H1 (cell line): ENCODE results near the gene TMEM269. TPM values are rescaled to one million over a fixed set of nuclear protein-coding genes. Genes with fewer than 3 reads are reported as not detected.

Source experiments
- CTCF ChIA-PET: fragments of 300-600 bp; sonication (Branson Sonifier 250); formaldehyde crosslinking; loops from one replicate; lab custom pipeline; 2021; ENCODE audit not compliant: partially characterized antibody; lab: Charles Lee
- POLR2A ChIA-PET: fragments of 300-600 bp; sonication (Branson Sonifier 250); formaldehyde crosslinking; loops from one replicate; lab custom pipeline; 2021; ENCODE audit warnings: inconsistent platforms; ENCODE audit not compliant: partially characterized antibody; lab: Charles Lee
- DNase-seq, 2 experiments: peaks; one replicate each; pipeline versions ENCODE4 v3.0.0 to v3.0.0-alpha.2; 2010 to 2022; ENCODE audit warnings: low spot score in 2 of 2, low read depth in 1 of 2, mixed read lengths in 1 of 2
- FAIRE-seq: peaks from 2 replicates; lab custom pipeline; 2011; peaks lifted over from hg19 to GRCh38; lab: Jason Lieb, UNC
- H2AFZ ChIP-seq: 2 replicates; pipeline ENCODE4 v1.8.1; 2012; ENCODE audit warnings: low read length, inconsistent platforms
- H2AK5ac ChIP-seq: 2 replicates; pipeline ENCODE4 v1.6.1; 2013; ENCODE audit warnings: low read depth, low read length
- H2BK120ac ChIP-seq: replicated peaks from 2 replicates; pipeline ENCODE3; 2013; ENCODE audit warnings: low read depth, low read length, inconsistent platforms
- H2BK12ac ChIP-seq: 2 replicates; pipeline ENCODE4 v1.6.1; 2013; ENCODE audit warnings: low read depth, low read length
- H2BK15ac ChIP-seq: 2 replicates; pipeline ENCODE4 v1.6.1; 2013; ENCODE audit warnings: low read length
- H2BK20ac ChIP-seq: 2 replicates; pipeline ENCODE4 v1.6.1; 2013; ENCODE audit warnings: low read length
- H2BK5ac ChIP-seq: 2 replicates; pipeline ENCODE4 v1.6.1; 2013; ENCODE audit warnings: low read depth, low read length
- H3K14ac ChIP-seq: 2 replicates; pipeline ENCODE4 v1.6.1; 2013; ENCODE audit warnings: inconsistent platforms; ENCODE audit not compliant: insufficient read length
- H3K18ac ChIP-seq: 2 replicates; pipeline ENCODE4 v1.6.1; 2013; ENCODE audit warnings: low read length; ENCODE audit errors: extremely low read depth
- H3K23ac ChIP-seq: 2 replicates; pipeline ENCODE4 v1.6.1; 2013; ENCODE audit warnings: inconsistent platforms; ENCODE audit not compliant: insufficient read length
- H3K23me2 ChIP-seq: 2 replicates; pipeline ENCODE4 v1.6.1; 2013; ENCODE audit warnings: low read depth, low read length
- H3K27ac ChIP-seq: 2 replicates; pipeline ENCODE4 v1.6.1; 2011; ENCODE audit warnings: low read depth, low read length, inconsistent platforms
- H3K27me3 ChIP-seq, 4 experiments: replicated peaks in 1 of 4; 1 replicate in 1 of 4; 2 replicates in 3 of 4; pipeline versions ENCODE4 v1.6.1 to v1.8.1; 2011 to 2013; ENCODE audit warnings: low read length in 3 of 4, mild to moderate bottlenecking in 3 of 4, inconsistent platforms in 2 of 4, mixed read lengths in 2 of 4, moderate library complexity in 1 of 4; ENCODE audit not compliant: control insufficient read depth in 3 of 4, insufficient read depth in 3 of 4; ENCODE audit errors: extremely low read depth in 1 of 4
- H3K36me3 ChIP-seq, 4 experiments: 2 replicates each; pipeline versions ENCODE4 v1.6.1 to v1.8.1; 2011 to 2013; ENCODE audit warnings: mild to moderate bottlenecking in 4 of 4, low read length in 3 of 4, moderate library complexity in 2 of 4, control low read depth in 1 of 4, inconsistent platforms in 1 of 4; ENCODE audit not compliant: insufficient read depth in 4 of 4, control insufficient read depth in 2 of 4
- H3K4ac ChIP-seq: replicated peaks from 2 replicates; pipeline ENCODE3; 2013; ENCODE audit warnings: low read length, low read depth, mixed read lengths, inconsistent platforms; ENCODE audit not compliant: insufficient read length
- H3K4me1 ChIP-seq, 4 experiments: replicated peaks in 1 of 4; 1 replicate in 1 of 4; 2 replicates in 3 of 4; pipeline versions ENCODE4 v1.6.1 to v1.8.1; 2011 to 2013; ENCODE audit warnings: low read length in 3 of 4, inconsistent platforms in 2 of 4, mixed read lengths in 1 of 4; ENCODE audit not compliant: insufficient read depth in 4 of 4, control insufficient read depth in 3 of 4
- H3K4me2 ChIP-seq, 2 experiments: 2 replicates each; pipeline versions ENCODE4 v1.6.1 to v1.8.1; 2011 to 2013; ENCODE audit warnings: low read depth in 2 of 2, low read length in 2 of 2, control low read depth in 1 of 2, inconsistent platforms in 1 of 2, mild to moderate bottlenecking in 1 of 2; ENCODE audit not compliant: insufficient read depth in 1 of 2
- H3K4me3 ChIP-seq, 4 experiments: fragments of 200-600, 300-600 bp in 1 of 4; sonication (generic), shearing (Covaris generic), sonication (Bioruptor Twin) in 1 of 4; 2 replicates each; pipeline versions ENCODE4 v1.5.1 to v1.8.1; 2011 to 2016; ENCODE audit warnings: low read length in 4 of 4, low read depth in 3 of 4, control low read depth in 2 of 4, inconsistent platforms in 2 of 4, mild to moderate bottlenecking in 2 of 4, mixed read lengths in 1 of 4, moderate library complexity in 1 of 4; ENCODE audit not compliant: insufficient read depth in 2 of 4; ENCODE audit errors: extremely low read depth in 1 of 4
- H3K56ac ChIP-seq: replicated peaks from 2 replicates; pipeline ENCODE3; 2013; ENCODE audit warnings: low read depth, mild to moderate bottlenecking, mixed read lengths, low read length, inconsistent platforms; ENCODE audit not compliant: insufficient read length
- H3K79me1 ChIP-seq: 2 replicates; pipeline ENCODE4 v1.6.1; 2013; ENCODE audit warnings: low read depth, low read length, control low read depth
- H3K79me2 ChIP-seq, 2 experiments: 2 replicates each; pipeline versions ENCODE4 v1.6.1 to v1.8.1; 2012 to 2013; ENCODE audit warnings: low read length in 2 of 2, mild to moderate bottlenecking in 2 of 2, inconsistent platforms in 1 of 2; ENCODE audit not compliant: insufficient read depth in 2 of 2, control insufficient read depth in 1 of 2
- H3K9ac ChIP-seq, 4 experiments: replicated peaks in 1 of 4; 1 replicate in 1 of 4; 2 replicates in 3 of 4; pipeline versions ENCODE4 v1.6.1 to v1.8.1; 2011 to 2013; ENCODE audit warnings: low read depth in 3 of 4, low read length in 3 of 4, control low read depth in 2 of 4, mild to moderate bottlenecking in 2 of 4, moderate library complexity in 2 of 4, inconsistent platforms in 1 of 4; ENCODE audit errors: extremely low read depth in 1 of 4
- H3K9me3 ChIP-seq, 2 experiments: 2 replicates each; pipeline versions ENCODE4 v1.6.1 to v1.8.1; 2012 to 2013; ENCODE audit warnings: mild to moderate bottlenecking in 2 of 2, moderate library complexity in 2 of 2, control low read depth in 1 of 2, inconsistent platforms in 1 of 2, low read depth in 1 of 2, low read length in 1 of 2, mixed read lengths in 1 of 2; ENCODE audit not compliant: insufficient read depth in 2 of 2
- H4K20me1 ChIP-seq, 2 experiments: replicated peaks in 1 of 2; 2 replicates each; pipeline versions ENCODE3 to v1.8.1; 2011 to 2013; ENCODE audit warnings: inconsistent platforms in 2 of 2, low read length in 2 of 2, mild to moderate bottlenecking in 1 of 2; ENCODE audit not compliant: insufficient read depth in 2 of 2, control insufficient read depth in 1 of 2
- H4K5ac ChIP-seq: 2 replicates; pipeline ENCODE4 v1.6.1; 2013; ENCODE audit warnings: low read length, low read depth, mixed read lengths, inconsistent platforms; ENCODE audit not compliant: insufficient read length
- H4K8ac ChIP-seq: 2 replicates; pipeline ENCODE4 v1.8.0; 2013; ENCODE audit warnings: mild to moderate bottlenecking, moderate library complexity, low read length, inconsistent platforms; ENCODE audit not compliant: insufficient read depth; ENCODE audit errors: extremely low read depth
- H4K91ac ChIP-seq: replicated peaks from 2 replicates; pipeline ENCODE3; 2013; ENCODE audit warnings: low read length, mixed read lengths, inconsistent platforms; ENCODE audit not compliant: insufficient read length
- CHD2 ChIP-seq: IDR thresholded peaks from 2 replicates; pipeline ENCODE4 v1.6.1; 2012; ENCODE audit warnings: low read length, improper control_type of control experiment
- CREB1 ChIP-seq: IDR thresholded peaks from 2 replicates; pipeline ENCODE4 v1.6.1; 2012; ENCODE audit warnings: inconsistent platforms
- GABPA ChIP-seq: IDR thresholded peaks from 2 replicates; pipeline ENCODE4 v1.6.1; 2011; ENCODE audit warnings: mild to moderate bottlenecking, low read length, moderate library complexity, borderline replicate concordance; ENCODE audit not compliant: insufficient read depth
- JUN ChIP-seq: IDR thresholded peaks from 2 replicates; pipeline ENCODE4 v1.6.1; 2011; ENCODE audit warnings: low read depth, mild to moderate bottlenecking, improper control_type of control experiment, low read length
- KDM4A ChIP-seq: IDR thresholded peaks from one replicate; pipeline ENCODE4 v1.7.1; 2012; ENCODE audit warnings: low read depth, mild to moderate bottlenecking, moderate library complexity, low read length, inconsistent platforms; ENCODE audit not compliant: severe bottlenecking
- MAFK ChIP-seq: IDR thresholded peaks from 2 replicates; pipeline ENCODE4 v1.6.1; 2012; ENCODE audit warnings: low read depth, mild to moderate bottlenecking, improper control_type of control experiment, low read length
- NANOG ChIP-seq: IDR thresholded peaks from 2 replicates; pipeline ENCODE4 v1.6.1; 2011; ENCODE audit warnings: low read length, low read depth, mild to moderate bottlenecking, inconsistent platforms; ENCODE audit not compliant: insufficient read depth, poor library complexity, severe bottlenecking
- NRF1 ChIP-seq: IDR thresholded peaks from 2 replicates; pipeline ENCODE4 v1.6.1; 2011; ENCODE audit warnings: mild to moderate bottlenecking, low read depth, low read length, improper control_type of control experiment
- POLR2A ChIP-seq, 2 experiments: IDR thresholded peaks; 1 replicate in 1 of 2; 2 replicates in 1 of 2; pipeline ENCODE4 v1.6.1; 2011; ENCODE audit warnings: low read depth in 2 of 2, low read length in 2 of 2, mild to moderate bottlenecking in 2 of 2; ENCODE audit errors: control extremely low read depth in 1 of 2
- RBBP5 ChIP-seq: IDR thresholded peaks from 2 replicates; pipeline ENCODE4 v1.7.1; 2012; ENCODE audit warnings: low read depth, mild to moderate bottlenecking, inconsistent platforms, low read length, moderate library complexity, borderline replicate concordance
- RXRA ChIP-seq: IDR thresholded peaks from 2 replicates; pipeline ENCODE4 v1.6.1; 2011; ENCODE audit warnings: low read depth, mild to moderate bottlenecking, low read length, moderate library complexity; ENCODE audit not compliant: insufficient read depth
- SIN3A ChIP-seq, 2 experiments: IDR thresholded peaks in 1 of 2; conservative IDR thresholded peaks in 1 of 2; 2 replicates each; pipeline ENCODE4 v1.6.1; 2011 to 2012; ENCODE audit warnings: low read length in 2 of 2, improper control_type of control experiment in 1 of 2, low read depth in 1 of 2, mild to moderate bottlenecking in 1 of 2
- TEAD4 ChIP-seq: IDR thresholded peaks from 2 replicates; pipeline ENCODE4 v1.6.1; 2012; ENCODE audit warnings: low read depth, low read length, inconsistent platforms, mixed read lengths
- WGBS, 2 experiments: shearing (Covaris generic) in 1 of 2; methylation state at CpG; one replicate each; pipeline versions ENCODE4 v1.1.6 to v1.1.7; 2013 to 2015; ENCODE audit warnings: low lambda C conversion rate in 2 of 2, mixed read lengths in 2 of 2, inconsistent platforms in 1 of 2, low coverage in 1 of 2, missing lambda C conversion rate in 1 of 2; ENCODE audit not compliant: insufficient replicate concordance in 2 of 2, insufficient coverage in 1 of 2, insufficient read length in 1 of 2; ENCODE audit errors: extremely low coverage in 1 of 2, missing lambda C conversion rate in 1 of 2; 5-methylcytosine and 5-hydroxymethylcytosine counted together
- polyA plus RNA-seq, 7 experiments: library from polyadenylated mRNA; depleted of rRNA in 3 of 7; stranded (reverse) in 5 of 7; unstranded in 2 of 7; fragments of >200 nt in 5 of 7; fragments of 200-250 nt in 2 of 7; gene quantifications; 1 replicate in 5 of 7; 2 replicates in 1 of 7; 4 replicates in 1 of 7; pipeline versions ENCODE4 v1.2.1 to v1.2.3, GENCODE V29; 2011 to 2013; ENCODE audit warnings: missing spikeins in 2 of 7, mixed read lengths in 2 of 7
- total RNA-seq: library from RNA; stranded (reverse); fragmentation: NEBNext Ultra II Directional; extraction: Animal tissue kit (Norgen Biotek cat#: 25700); gene quantifications from 2 replicates; pipeline ENCODE4 v1.2.1, GENCODE V29; 2021

Gene TMEM269
- total and polyA plus RNA-seq, 2 of the 8 experiments (the other 6 are each of a cell fraction or from before 2014, with no cell fraction given): 0.14 to 0.35 TPM

DNA sequence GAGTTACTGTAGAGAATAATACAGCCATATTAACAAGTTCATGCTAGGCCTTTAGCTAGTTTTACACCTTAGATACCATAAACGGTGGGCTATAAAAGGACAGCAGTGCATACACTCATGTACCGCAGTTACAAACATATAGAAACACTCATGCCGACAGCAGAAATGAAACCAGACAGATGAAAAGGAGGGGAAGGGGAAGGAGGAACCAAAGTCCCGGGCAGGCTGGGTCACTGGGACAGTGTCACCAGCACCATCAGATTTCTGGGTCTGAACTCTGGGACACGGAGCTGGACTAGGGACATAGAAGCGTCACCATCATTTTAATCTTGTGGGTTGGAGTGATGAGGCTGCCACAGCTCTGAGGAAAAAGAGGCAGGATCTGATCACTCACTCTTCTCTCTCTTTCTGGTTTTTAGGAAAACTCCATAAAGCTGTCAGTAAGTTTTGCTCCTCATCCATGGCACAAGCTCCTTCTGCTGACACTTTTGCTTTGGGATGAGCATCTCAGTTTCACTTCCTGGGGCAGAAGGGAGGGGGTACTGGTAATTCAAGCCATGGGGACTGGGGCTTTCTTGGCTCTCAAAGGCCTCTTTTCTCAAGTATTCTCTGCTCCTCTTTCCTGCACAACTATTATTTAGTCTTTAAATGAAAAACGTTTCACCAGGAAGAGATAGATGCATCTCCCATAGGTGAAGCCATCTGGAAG, 53.8 kb downstream of the TMEM269 start:
- H3K18ac ChIP-seq: no peak overlapping the region
- H4K20me1 ChIP-seq: no peaks in the 10 kb centered on the region
- FAIRE-seq (no peak), DNase-seq (no peak)
- no peak overlapping the region for H2BK12ac ChIP-seq
- H3K23me2 ChIP-seq: no peaks in the 10 kb centered on the region
- H3K27me3 ChIP-seq: no peaks in the 10 kb centered on the region
- no peak overlapping the region for H2AK5ac ChIP-seq
- no peak overlapping the region for H2BK5ac ChIP-seq
- 87% methylated on average over 7 of the region's 7 CpGs; no CpG with 5 or more reads in 1 of the 2 experiments for WGBS, 2 experiments
- H3K79me1 ChIP-seq: no peaks in the 10 kb centered on the region
- H3K23ac ChIP-seq: no peak overlapping the region
- no peaks in the 10 kb centered on the region for H3K4me1 ChIP-seq
- H3K4ac ChIP-seq: no peak overlapping the region
- no peak overlapping the region for H3K9ac ChIP-seq
- H3K56ac ChIP-seq: no peak overlapping the region
- H3K79me2 ChIP-seq: no peaks in the 10 kb centered on the region
- H3K36me3 ChIP-seq: no peaks in the 10 kb centered on the region
- CTCF ChIA-PET: interaction anchor here (0.9 to 2.0 kb wide), 4 partner anchors 8 to 260 kb away, joined by 3 to 4 read pairs (median 3); partner anchors contain the start of gene ZNF691
- POLR2A ChIA-PET: interaction anchor here (1.3 to 2.5 kb wide), 2 partner anchors 8 to 72 kb away, joined by 5 to 8 read pairs; partner anchors contain the start of genes C1orf50, P3H1 and ZNF691
- no peak overlapping the region for H2AFZ ChIP-seq
- H3K4me3 ChIP-seq: no peak overlapping the region
- H4K5ac ChIP-seq: no peak overlapping the region
- no peak overlapping the region for H2BK120ac ChIP-seq
- no peak overlapping the region for H3K27ac ChIP-seq
- no peak overlapping the region for H3K4me2 ChIP-seq
- H4K91ac ChIP-seq: no peak overlapping the region
- H2BK15ac ChIP-seq: no peak overlapping the region
- H3K9me3 ChIP-seq: no peaks in the 10 kb centered on the region
- no peak overlapping the region for H2BK20ac ChIP-seq
- no peak overlapping the region for H3K14ac ChIP-seq
- H4K8ac ChIP-seq: no peak overlapping the region
- TF ChIP-seq GABPA: no peak
- TF ChIP-seq KDM4A: no peak
- TF ChIP-seq NRF1: no peak
- no peak for TF ChIP-seq RBBP5
- TF ChIP-seq SIN3A (conservative IDR thresholded peaks at IDR 0.05 in 1 of 2, IDR thresholded peaks at IDR 0.05 in 1 of 2; ENCODE audit: low read depth in 1 of 2, low read length in 2 of 2): no peak
- no peak for TF ChIP-seq RXRA
- TF ChIP-seq JUN: no peak
- no peak for TF ChIP-seq POLR2A (IDR thresholded peaks at IDR 0.05; ENCODE audit: control extremely low read depth in 1 of 2, low read depth in 2 of 2, low read length in 2 of 2)
- no peak for TF ChIP-seq TEAD4
- TF ChIP-seq MAFK: no peak
- no peak for TF ChIP-seq NANOG
- no peak for TF ChIP-seq CREB1
- TF ChIP-seq CHD2: no peak
